Panc1 (cell line): Measurements from ENCODE around the gene ADAMTS18.

Experiments
- CTCF ChIP-seq: fragments of 450-650 bp; IDR thresholded peaks from 2 replicates; pipeline ENCODE4 v1.5.1; 2017; ENCODE audit warnings: mild to moderate bottlenecking
- POLR2AphosphoS5 ChIP-seq: IDR thresholded peaks from 2 replicates; pipeline ENCODE4 v1.6.1; 2012; ENCODE audit warnings: mild to moderate bottlenecking, low read depth, low read length, moderate library complexity
- TF ChIP-seq, protein P1 (sequence below), 2 experiments: IDR thresholded peaks; 2 replicates each; pipeline ENCODE4 v1.6.1; 2011 to 2012; ENCODE audit warnings: low read depth in 2 of 2, control low read depth in 1 of 2, low read length in 1 of 2, mild to moderate bottlenecking in 1 of 2, moderate library complexity in 1 of 2; ENCODE audit not compliant: insufficient read depth in 1 of 2

GRCh38 chr16:77409311-77409710 is 25.5 kb downstream of the ADAMTS18 start:
- TF ChIP-seq CTCF (no peak), POLR2AphosphoS5 (no peak)
- TF ChIP-seq, protein P1, sequence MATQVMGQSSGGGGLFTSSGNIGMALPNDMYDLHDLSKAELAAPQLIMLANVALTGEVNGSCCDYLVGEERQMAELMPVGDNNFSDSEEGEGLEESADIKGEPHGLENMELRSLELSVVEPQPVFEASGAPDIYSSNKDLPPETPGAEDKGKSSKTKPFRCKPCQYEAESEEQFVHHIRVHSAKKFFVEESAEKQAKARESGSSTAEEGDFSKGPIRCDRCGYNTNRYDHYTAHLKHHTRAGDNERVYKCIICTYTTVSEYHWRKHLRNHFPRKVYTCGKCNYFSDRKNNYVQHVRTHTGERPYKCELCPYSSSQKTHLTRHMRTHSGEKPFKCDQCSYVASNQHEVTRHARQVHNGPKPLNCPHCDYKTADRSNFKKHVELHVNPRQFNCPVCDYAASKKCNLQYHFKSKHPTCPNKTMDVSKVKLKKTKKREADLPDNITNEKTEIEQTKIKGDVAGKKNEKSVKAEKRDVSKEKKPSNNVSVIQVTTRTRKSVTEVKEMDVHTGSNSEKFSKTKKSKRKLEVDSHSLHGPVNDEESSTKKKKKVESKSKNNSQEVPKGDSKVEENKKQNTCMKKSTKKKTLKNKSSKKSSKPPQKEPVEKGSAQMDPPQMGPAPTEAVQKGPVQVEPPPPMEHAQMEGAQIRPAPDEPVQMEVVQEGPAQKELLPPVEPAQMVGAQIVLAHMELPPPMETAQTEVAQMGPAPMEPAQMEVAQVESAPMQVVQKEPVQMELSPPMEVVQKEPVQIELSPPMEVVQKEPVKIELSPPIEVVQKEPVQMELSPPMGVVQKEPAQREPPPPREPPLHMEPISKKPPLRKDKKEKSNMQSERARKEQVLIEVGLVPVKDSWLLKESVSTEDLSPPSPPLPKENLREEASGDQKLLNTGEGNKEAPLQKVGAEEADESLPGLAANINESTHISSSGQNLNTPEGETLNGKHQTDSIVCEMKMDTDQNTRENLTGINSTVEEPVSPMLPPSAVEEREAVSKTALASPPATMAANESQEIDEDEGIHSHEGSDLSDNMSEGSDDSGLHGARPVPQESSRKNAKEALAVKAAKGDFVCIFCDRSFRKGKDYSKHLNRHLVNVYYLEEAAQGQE (IDR thresholded peaks at IDR 0.05; ENCODE audit: insufficient read depth in 1 of 2, low read depth in 2 of 2, low read length in 1 of 2) = no peak
